NCI-H524 (cell line): Measurements from ENCODE around the gene CEACAM4.

Experiments
- DNase-seq, 2 experiments: peaks; one replicate each; lab custom pipeline; 2025; lab: John Stamatoyannopoulos, UW

CEACAM4 gene

GRCh38 chr19:41617941-41618730 lies 8.7 kb downstream of the CEACAM4 start:
- DNase-seq: no peak

- DNase-seq: no peak
Observed at GRCh38 chr19:41616792-41617621, 9.9 kb downstream of the CEACAM4 start.

DNA sequence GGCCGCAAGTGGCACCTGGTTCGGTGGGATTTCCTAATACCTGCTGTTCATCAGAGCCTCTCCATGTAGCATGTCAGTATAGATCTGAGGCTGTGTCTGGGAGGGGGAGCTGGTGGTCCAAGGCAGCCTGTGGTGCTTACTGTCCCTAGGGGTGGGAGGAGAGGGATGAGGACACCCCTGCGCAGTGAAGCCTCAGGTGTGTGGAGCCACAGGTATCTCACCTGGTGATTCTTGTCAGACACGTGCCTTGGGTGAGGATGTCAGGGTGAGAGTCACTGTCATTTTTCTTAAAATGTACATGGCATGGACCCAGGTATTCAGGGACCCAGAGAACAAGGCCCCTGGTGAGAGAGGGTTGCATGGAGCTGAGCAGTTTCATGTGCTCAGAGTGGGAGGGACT lies 11.7 kb downstream of the CEACAM4 start:
- no peak for DNase-seq

- DNase-seq: no peak
Observed at GRCh38 chr19:41612483-41612882, 14.4 kb downstream of the CEACAM4 start.

GRCh38 chr19:41610789-41611188 lies 16.1 kb downstream of the CEACAM4 start:
- DNase-seq: no peak

DNA sequence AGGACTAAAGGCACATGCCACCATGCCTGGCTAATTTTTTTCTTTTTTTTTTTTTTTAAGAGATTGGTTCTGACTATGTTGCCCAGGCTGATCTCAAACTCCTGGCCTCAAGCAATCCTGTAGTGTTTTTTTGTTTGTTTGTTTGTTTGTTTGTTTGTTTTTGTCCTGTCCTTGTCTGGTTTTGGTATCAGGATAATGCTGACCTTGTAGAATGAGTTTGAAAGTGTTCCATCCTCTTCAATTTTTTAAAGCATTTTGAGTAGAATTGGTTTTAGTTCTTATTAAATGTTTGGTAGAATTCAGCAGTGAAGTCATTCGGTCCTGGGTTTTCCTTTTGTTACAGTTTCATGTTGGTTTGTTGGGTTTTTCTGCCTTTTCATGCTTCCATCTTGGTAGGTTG lies 19.2 kb downstream of the CEACAM4 start:
- DNase-seq: no peak

- DNase-seq: no peak
Observed at GRCh38 chr19:41606215-41606837, 20.5 kb downstream of the CEACAM4 start.

GRCh38 chr19:41604831-41605230 lies 22.0 kb downstream of the CEACAM4 start:
- no peak for DNase-seq

- DNase-seq: no peak
Observed at GRCh38 chr19:41601771-41602170, 25.1 kb downstream of the CEACAM4 start.

DNA sequence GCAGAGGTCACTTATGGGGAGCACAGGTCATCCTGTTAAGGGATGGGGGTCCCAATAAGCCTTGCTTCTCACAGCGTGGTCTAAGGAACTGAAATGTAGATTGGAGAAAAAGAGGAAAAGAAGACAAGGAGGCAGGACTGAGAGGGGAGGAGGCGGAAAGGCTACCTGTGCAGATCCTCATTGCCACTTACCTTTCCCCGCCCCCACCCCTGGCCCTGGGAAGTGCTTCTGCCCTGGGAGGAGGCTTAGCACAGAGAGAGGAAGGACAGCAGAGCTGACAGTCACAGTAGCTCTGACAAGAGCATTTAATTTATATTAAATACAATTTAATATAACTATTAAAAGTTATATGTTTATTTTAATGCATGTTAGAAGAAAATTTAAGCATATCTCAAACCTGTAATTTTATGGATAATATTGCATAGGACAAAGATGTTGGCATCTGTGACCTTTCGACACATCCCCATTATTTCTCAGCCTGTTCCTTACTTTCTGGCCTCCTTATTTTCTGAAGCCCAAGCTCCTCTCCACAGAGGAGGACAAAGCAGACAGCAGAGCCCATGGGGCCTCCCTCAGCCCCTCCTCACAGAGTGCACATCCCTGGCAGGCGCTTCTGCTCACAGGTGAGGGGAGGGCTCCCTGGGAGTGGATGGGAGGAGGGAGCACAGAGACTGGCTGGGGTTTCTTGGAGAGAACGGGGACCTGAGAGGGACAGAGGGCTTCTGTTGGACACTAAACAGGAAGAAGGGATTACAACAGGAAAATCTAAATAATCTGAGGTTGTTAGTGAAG lies 27.5 kb downstream of the CEACAM4 start:
- DNase-seq: no peak

GRCh38 chr19:41597600-41598041 lies 29.3 kb downstream of the CEACAM4 start:
- peak; percentile 21 to 63 for DNase-seq

- DNase-seq: no peak
Observed at GRCh38 chr19:41595890-41596280, 31.0 kb downstream of the CEACAM4 start.

GRCh38 chr19:41595258-41595889 lies 31.5 kb downstream of the CEACAM4 start:
- peak; percentile 35 to 48 for DNase-seq

DNA sequence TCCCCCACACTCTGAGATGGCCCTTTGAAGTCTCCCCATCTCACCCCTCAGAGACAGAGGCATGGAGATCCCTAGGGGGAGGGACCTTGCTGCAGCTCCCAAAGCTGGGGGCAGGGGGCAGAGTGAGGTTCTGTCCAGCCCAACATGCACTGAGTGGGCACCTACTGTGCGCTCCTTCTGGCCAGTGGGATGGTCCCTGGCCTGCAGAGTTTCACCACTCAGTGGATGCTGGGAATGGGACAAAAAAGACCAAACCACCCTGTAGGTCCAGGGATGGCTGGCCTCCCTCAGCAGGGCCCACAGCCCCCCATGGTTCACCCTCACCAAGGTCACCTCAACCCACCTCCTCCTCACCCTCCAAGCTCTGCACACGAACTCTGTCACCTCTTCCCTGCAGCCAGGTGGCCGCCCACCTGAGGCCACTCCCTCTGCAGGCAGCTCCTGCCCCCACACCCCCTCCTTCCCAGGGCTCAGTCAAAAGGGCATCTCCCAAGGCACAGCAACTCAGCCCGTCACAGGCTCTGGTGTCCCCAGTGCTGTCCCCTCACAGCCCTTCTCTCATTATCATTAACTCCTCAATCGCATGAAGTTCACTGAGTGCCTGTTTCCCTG lies 34.8 kb downstream of the CEACAM4 start:
- no peak for DNase-seq

DNA sequence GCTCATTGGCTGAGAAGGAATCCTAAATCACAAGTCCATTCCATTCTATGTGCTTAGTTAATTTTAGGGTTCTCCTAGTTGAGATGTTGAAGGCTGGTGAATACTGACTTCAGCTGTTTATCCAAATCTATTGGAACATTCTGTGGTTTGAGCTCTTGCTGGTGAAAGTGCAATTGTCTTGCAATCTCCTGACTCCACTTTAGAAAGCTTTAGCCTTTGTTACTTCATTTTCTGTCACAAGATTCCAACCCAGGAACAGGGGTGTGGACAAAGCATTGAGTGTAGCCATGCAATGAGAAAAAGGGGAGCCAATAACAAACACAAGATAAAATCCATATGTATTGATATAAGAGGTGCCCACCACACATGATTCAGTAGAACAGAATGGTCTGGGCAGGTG lies 35.9 kb downstream of the CEACAM4 start:
- DNase-seq: no peak

- no peak for DNase-seq
Observed at GRCh38 chr19:41589371-41589770, 37.5 kb downstream of the CEACAM4 start.

DNA sequence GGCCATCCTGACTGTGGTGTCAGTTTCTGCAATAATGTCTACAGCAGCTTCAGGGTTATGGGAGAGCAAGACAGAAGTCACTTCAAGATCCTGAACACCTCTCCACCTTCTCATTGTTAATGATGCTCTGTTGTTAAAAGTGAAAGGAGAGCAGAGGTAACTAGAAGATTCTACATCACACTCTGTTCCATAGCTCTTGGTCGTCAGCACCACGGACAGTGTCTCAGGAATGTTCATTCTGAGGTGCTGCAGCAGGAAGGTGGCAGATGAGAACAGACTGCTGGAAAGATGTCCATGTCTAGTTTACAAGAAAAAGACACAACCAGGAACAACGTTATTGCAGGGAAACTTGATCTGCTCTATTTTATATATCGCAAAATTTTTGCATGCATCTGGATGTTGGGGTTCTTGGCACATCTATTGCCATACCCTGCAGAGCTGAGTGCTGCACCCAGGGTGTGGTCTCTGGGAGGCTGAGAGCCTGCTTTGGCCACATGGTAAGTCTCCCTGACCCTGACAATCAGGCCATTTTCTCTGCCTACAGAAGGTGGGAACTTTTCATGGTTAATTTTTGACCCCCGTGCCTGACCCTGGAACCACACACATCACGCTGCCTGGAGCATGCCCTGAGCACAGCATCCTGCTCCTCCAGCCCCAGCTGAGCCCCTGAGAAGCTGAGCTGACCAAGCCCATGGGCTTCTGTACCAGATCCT lies 38.2 kb downstream of the CEACAM4 start:
- no peak for DNase-seq

- DNase-seq: no peak
Observed at GRCh38 chr19:41587838-41588210, 39.0 kb downstream of the CEACAM4 start.

GRCh38 chr19:41587101-41587837 lies 39.6 kb downstream of the CEACAM4 start:
- no peak for DNase-seq

DNA sequence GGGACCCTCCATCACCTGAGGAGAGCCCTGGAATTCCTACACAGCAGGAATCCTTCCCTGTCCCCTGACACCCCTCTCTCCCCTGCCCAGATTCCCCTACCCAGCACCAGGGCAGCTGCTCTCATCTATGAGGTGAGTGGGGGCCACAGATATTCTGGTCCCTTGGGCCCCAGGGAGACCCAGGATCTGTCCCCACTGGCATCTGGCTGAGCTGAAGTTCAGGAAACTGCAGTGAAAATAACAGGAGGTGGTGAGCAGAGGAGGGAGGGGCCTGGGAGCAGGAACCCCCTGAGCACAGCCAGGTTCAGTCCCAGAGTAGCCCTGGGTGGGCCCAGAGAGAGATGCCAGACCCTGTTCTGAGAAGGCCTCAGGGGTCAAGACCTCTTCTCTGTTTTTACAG lies 40.8 kb downstream of the CEACAM4 start:
- no peak for DNase-seq
